ENCODE measurements around the gene PDCD11.
"Not testable (repeated sequence)": the region's sequence is repeated elsewhere in the genome, so short reads cannot be mapped to it uniquely, and the experiment has no call there.

Gene PDCD11

GRCh38 chr10:103470761-103471653 is 74.6 kb downstream of the PDCD11 start:
- DNase-seq (ENCODE audit: extremely low spot score, insufficient read length, low read depth) (peak; percentile 76), FAIRE-seq (peak; percentile 99)

DNA sequence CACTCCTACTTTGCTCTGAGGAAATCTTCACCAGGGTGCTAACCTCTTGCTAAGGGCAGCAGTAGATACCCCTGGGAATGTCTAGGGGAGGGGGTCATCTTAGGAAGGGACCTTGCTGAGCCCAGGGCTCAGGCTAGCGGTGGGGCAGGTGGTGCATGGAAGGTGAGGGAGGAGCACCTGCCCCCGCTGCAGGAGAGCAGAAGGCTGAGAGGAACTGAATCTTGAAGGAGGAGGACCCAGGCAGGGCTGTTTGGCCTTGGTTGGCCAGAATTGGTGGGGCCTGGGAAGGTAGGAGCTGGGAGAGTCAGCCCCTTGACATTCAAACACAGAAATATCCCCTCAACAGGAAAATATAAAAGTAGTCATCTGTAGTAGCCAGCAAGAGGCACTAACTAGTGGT is 75.6 kb downstream of the PDCD11 start:
- FAIRE-seq (peak; percentile 87), DNase-seq (ENCODE audit: extremely low spot score, insufficient read length, low read depth) (no peak)

DNA sequence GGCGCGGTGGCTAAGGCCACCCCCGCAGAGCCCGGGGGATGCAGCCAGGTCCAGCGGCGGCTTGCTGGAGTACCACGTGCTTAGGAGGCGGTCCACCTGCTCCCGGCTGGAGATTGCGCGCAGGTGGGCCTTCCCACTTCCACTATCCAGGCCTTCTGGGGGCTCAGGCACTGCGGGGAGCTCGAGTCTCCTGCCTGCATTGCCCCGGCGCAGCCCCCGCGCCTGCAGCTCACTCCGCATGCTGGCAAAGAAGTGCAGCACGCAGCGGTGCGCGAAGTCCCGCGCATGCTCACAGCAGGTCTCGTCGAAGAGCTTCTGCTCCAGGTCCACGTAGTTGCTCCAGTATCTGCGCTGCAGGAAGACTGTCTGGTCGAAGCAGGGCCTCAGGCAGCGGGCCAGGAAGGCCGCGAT is 76.8 kb downstream of the PDCD11 start:
- no peak for FAIRE-seq

DNA sequence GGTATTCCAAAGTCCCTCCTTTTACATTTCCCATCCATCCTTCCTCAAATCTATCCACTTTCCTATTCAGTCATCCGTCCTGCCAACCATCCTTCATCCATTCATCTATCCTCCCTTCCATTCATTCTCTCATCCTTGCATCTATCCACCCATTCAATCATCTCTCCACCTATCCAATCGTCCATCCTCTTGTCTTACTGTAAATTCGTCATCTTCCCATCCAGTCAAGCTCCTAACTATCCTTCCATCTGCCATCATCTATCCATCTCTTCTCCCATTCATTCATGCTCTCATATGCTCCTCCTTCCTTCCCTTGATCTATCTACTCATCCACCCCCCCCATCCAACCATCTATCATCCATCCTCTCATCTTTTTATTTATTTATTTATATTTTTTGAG is 77.7 kb downstream of the PDCD11 start:
- DNase-seq (ENCODE audit: extremely low spot score, insufficient read length, low read depth), result no peak
- no peak for FAIRE-seq

More for the DNA sequence above, 76.8 kb downstream of the PDCD11 start:
- no peak for DNase-seq (ENCODE audit: extremely low spot score, insufficient read length, low read depth)

DNA sequence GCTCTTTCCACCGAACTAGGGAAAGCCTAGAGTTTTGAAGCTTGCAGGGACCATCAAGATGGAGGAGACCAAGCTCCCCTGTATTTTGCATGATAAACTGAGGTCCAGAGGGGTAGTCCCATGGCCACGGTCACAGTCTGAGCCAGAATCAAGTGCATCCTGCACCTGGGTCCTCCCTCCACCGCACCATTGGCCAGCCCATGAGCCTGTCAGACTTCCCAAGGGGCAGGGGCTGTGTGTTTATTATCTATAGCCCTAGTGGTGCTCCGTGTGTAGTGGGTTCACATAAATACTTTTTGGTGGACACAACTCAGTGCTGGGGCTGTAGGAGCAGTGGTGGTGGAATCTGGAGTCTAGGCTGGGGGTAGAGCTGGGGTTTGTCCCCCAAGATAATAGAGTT is 79.0 kb downstream of the PDCD11 start:
- DNase-seq (ENCODE audit: extremely low spot score, insufficient read length, low read depth) (no peak), FAIRE-seq (no peak)

DNA sequence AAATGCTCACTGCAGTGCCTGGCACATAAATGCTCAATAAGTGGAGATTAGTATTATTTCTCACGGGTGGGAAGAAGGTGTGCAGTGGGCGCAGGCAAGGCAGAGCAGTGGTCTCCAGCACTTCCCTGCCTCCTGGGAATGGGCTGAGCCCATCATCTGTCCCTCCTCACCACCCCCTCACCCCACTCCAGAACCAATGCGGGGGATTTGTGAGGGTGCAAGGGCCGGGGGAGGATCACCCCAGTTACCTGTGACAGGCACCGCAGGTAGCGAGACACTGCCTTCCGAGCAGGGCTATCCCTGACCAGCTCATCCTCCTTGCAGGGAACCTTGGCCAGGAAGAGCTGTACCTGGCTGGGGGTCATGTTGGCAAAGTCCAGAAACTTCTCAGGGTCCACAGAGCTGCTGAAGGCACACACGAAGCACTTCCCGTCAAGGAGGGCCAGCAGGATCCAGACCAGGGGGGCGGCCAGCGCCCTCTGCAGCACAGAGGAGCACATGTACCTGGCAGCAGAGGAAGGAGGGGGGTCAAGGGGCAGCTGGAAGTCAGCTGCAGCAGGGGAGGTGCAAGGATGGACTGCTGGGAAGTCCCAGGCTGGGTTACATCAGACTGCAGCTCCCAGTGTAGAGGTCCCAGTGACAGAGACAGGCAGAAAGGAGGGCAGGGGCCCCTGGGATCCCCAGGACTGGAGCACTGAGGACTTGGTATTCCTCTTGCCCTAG is 79.8 kb downstream of the PDCD11 start:
- DNase-seq (ENCODE audit: extremely low spot score, insufficient read length, low read depth) (no peak), FAIRE-seq (peak; percentile 59)

GRCh38 chr10:103478671-103479070 is 82.2 kb downstream of the PDCD11 start:
- FAIRE-seq (no peak), DNase-seq (ENCODE audit: extremely low spot score, insufficient read length, low read depth) (no peak)

- no peak for DNase-seq (ENCODE audit: extremely low spot score, insufficient read length, low read depth)
Measured at GRCh38 chr10:103479135-103479534, 82.7 kb downstream of the PDCD11 start, which contains the start of gene CALHM3. Gene CALHM3 (minus strand): TSS chr10:103479240. CDS start chr10:103479032, 208 bp downstream.

DNA sequence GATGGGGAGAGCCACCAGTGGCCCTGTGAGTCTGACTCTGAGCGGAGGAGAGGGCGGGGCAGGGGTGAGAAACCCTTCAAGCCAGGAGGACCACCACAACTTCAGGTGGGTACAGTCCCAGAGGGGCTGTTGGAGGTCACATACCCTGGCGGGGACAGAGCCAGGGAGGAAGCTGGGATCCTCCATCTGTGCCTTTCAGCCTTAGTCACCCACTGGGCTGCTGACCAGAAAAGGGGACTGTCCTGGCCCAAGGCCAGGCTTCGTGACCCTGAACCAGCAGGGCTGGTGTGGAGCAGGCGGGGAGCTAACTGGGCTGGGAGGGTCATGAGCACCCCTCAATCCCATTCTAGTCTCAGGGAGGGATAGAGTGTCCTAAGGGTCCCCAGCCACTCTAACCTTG is 84.1 kb downstream of the PDCD11 start:
- FAIRE-seq (peak; percentile 44), DNase-seq (ENCODE audit: extremely low spot score, insufficient read length, low read depth) (no peak)

More at GRCh38 chr10:103479135-103479534, 82.7 kb downstream of the PDCD11 start, which contains the start of gene CALHM3:
- FAIRE-seq, result no peak

DNA sequence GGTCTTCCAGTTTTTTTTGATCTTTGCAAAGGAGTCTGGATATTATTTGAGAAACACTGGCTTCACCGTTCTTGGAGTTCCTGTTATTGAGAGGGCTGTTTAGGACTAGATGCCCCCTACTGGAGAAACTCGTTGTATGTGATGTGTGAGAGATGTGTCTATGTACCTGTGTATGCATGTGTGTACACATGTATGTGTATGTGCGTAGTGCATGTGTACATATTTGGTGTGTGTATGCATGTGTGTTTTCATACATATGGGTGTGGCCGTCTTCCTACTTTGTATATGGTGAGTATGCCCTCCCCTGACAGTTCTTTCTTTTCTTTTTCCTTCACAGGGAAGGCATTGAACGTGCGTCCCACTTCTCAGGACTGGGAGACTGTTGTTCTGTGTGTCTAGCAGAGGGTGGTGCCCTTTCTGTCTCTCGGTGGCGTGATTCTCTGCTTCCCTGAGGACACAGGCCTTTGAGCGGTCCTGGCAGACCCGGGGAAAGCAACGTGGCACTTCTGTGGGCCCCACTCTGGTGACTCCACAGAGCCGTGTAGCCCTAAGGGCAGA is 85.6 kb downstream of the PDCD11 start:
- no peak for DNase-seq (ENCODE audit: extremely low spot score, insufficient read length, low read depth)
- FAIRE-seq, result peak; percentile 94

- not testable (repeated sequence) for DNase-seq (ENCODE audit: extremely low spot score, insufficient read length, low read depth); FAIRE-seq
Measured at GRCh38 chr10:103486635-103487409, 90.4 kb downstream of the PDCD11 start.

- DNase-seq (ENCODE audit: extremely low spot score, insufficient read length, low read depth) (no peak), FAIRE-seq (no peak)
Measured at GRCh38 chr10:103487410-103487708, 90.9 kb downstream of the PDCD11 start.

DNA sequence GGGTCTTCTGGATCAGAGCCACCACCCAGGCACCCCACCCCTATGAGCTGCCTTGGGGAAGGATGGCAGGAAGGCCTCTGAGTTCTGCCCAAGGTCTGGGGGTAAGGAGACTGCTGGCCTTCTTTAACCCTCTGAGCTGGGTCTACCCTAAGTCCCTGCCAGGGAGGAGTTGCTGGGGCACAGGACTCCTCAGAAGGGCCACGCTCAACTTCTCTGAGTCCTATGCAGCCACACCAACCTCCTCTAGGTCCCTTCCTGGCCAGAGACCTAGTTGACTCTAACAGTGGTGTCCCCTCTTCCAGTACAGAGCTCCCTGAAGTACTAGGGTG is 94.5 kb downstream of the PDCD11 start:
- DNase-seq (ENCODE audit: extremely low spot score, insufficient read length, low read depth), result no peak

GRCh38 chr10:103491729-103492364 is 95.4 kb downstream of the PDCD11 start:
- FAIRE-seq (no peak), DNase-seq (ENCODE audit: extremely low spot score, insufficient read length, low read depth) (no peak)

More for the DNA sequence above, 94.5 kb downstream of the PDCD11 start:
- FAIRE-seq, result no peak

GRCh38 chr10:103492655-103493261 is 96.3 kb downstream of the PDCD11 start:
- DNase-seq (ENCODE audit: extremely low spot score, insufficient read length, low read depth) (no peak), FAIRE-seq (no peak)

DNA sequence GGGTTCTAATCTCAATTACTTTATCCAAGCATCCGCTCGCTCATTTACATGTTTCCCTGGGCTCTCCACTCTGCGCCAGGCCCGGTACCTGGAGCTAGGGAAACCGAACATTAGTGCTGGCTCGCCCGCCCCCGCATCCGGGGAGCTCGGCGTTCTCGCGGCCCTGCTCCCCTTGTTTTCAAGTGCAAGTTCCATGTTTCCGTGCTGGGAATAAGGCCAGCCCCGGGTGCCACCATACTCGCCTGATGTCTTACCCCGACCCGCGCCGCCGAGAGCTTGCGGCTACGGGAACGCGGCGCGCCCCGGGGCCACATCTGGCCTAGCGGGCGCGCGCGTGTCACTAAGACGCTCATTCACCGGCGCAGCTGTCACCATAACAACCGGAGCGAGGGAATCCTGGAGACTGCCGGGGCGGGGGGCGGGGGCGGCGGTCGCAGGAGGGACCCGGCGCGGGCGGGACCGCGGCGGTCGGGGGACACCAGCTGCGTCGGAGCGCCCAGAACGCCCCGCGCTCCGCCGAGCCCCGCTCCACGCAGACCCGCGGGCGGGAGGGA is 97.0 kb downstream of the PDCD11 start, which contains the start of gene NEURL1:
NEURL1 (plus strand) TSS at position 344 of the 554 bp plus-strand sequence. CDS start 683 bp downstream, outside the sequence.
- no peak for FAIRE-seq

DNA sequence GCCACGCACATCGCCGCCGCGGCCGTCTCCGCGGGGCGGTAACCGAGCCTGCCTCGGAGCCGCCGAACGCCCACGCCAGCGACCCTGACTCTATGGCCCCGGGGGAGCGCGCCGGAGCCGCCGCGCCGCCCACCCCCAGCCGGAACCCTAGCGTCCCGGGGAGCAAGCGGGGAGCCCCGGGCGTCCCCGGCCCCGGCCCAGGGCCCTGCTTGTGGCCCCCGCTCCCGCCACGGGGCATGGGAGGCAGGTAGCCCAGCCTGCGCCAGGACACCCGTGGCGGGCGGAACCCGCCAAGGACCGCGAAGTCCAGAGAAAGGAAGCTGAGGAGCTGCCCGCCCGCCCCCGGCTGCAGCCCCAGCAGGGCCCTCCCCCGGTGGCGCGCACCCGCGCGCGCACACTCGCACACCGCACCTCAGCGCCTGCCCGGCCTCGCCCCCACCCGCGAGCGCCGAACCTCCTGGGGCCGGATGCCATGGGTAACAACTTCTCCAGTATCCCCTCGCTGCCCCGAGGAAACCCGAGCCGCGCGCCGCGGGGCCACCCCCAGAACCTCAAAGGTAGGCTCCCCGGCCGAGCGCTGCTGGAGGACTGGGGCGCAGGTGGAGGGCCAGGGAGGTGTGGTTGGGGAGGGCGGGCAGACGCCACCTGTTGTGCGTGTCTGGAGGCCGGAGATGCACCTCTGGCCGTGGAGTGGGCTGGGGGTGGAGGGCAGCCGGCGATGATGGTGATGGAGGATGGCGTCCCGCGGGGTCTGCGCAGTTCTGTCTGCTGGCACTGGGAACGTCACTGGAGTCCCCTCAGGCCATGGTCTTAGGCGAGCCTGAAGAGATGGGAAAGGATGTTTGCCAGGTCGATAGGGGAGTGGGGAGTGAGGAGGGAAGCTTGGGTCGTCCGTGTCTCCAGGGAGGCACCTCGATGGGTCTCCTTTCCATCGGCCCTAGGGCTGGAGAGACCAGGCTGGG is 97.8 kb downstream of the PDCD11 start:
- FAIRE-seq (no peak), DNase-seq (ENCODE audit: extremely low spot score, insufficient read length, low read depth) (no peak)

More for the DNA sequence above, 97.0 kb downstream of the PDCD11 start, which contains the start of gene NEURL1:
- DNase-seq (ENCODE audit: extremely low spot score, insufficient read length, low read depth), result no peak

GRCh38 chr10:103495321-103495720 is 98.9 kb downstream of the PDCD11 start:
- FAIRE-seq (no peak), DNase-seq (ENCODE audit: extremely low spot score, insufficient read length, low read depth) (no peak)

All from GM18507 (cell line).